DOHH2 (cell line): Measurements from ENCODE around the gene CLIC5.

ENCODE experiments used
- CTCF ChIP-seq: fragments of 200-600 bp; sonication (generic); IDR thresholded peaks from one replicate; pipeline ENCODE4 v1.5.1; 2014; ENCODE audit warnings: antibody characterized with exemption, mild to moderate bottlenecking, low read depth, low read length; ENCODE audit not compliant: poor library complexity, severe bottlenecking
- EZH2phosphoT487 ChIP-seq: fragments of 200-600 bp; sonication (generic); IDR thresholded peaks from 2 replicates; pipeline ENCODE4 v1.6.1; 2017; ENCODE audit warnings: borderline replicate concordance, mild to moderate bottlenecking, antibody characterized with exemption, low read length, moderate library complexity, mixed read lengths

DNA sequence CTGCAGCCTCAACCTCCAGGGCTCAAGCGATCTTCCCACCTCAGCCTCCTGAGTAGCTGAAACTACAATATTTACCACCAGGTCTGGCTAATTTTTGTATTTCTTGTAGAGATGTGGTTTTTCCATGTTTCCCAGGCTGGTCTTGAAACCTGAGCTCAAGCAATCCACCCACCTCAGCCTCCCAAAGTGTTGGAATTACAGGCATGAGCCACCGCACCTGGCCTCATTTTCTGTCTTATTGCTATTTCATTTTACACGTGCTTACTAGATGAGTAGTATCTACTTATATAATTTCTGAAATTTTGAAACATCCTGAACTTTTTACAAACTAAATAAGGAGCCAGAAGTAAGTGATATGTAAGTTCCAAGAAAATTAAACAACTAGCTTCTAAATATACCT, 34.6 kb downstream of the CLIC5 start:
- TF ChIP-seq CTCF (no peak), EZH2phosphoT487 (no peak)
